GM21825 (cell line): Measurements from ENCODE around the gene HSPD1.

Experiments
- ATAC-seq: cut with Tn5 transposase; IDR thresholded peaks from one replicate; pipeline ENCODE4 v1.9.1; 2021; ENCODE audit warnings: mild to moderate bottlenecking, moderate library complexity; ENCODE audit not compliant: unreplicated experiment

The HSPD1 gene

DNA sequence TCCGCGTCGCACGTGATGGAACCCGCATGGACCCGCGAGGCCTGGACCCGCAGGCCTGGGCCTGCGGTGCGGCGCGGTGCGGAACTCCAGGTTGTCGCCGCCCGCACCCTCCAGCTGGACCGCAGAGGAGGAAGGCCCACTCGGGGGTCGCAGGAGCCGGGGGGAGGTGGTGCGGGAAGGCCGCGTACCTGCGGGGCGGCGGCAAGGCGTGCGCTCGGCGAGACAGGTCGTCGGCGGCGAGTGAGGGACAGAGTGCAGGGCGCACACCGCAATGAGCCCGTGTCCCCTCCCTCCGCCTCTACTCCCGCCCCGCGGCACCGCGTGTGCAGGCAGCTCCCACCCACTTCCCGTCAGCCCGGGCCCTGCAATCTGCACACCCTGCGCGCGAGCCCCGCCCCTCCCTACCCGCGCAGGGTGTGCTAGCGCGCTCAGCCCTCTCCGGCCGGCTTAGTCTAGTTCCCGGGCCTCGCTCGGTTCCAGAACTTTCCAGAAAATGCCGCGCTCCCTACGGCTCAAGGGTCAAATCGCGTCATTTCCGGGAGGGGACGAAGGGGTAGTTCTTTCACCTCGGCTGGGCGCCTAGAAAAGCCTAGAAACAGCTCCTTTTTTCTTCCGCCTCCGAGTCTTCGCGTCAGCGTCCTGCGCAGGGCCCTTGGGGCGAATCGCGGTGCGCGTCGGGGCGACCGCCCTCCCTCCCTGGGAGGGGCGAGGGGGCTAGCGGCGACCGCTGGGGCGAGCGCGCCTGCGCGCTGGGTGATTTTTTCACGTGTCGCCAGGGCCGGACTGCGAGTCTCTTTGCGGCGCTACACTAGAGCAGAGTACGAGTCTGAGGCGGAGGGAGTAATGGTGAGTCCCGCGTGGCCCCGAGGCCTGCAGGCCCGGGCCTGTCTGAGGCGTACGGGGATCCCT is at the start of gene HSPD1, which contains the start of gene HSPE1:
HSPD1 (minus strand) TSS at position 247 of the 909 bp plus-strand sequence. CDS start 992 bp downstream, outside the sequence.
HSPE1 (plus strand) TSS at position 786 of the 909 bp plus-strand sequence; CDS start at position 844, 58 bp downstream.
- ATAC-seq, result peak; percentile 84

DNA sequence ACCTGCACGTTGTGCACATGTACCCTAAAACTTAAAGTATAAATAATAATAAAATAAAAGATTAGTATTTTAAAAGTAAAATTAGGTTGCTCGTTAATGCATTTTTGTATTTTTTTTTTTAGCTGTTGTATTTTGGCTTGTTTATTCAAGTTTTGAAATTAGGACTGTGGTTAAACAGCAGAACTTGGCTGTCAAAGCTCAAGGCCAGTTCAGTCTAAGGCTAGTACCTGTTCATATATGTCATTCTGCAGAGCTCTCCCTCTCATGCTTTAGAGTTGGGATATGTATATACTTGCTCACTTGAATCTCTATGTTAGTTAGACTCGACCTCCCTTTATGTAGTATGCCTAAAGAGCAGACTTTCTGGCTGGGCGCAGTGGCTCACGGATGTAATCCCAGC is 48.9 kb upstream of the HSPD1 start:
- ATAC-seq, result no peak

DNA sequence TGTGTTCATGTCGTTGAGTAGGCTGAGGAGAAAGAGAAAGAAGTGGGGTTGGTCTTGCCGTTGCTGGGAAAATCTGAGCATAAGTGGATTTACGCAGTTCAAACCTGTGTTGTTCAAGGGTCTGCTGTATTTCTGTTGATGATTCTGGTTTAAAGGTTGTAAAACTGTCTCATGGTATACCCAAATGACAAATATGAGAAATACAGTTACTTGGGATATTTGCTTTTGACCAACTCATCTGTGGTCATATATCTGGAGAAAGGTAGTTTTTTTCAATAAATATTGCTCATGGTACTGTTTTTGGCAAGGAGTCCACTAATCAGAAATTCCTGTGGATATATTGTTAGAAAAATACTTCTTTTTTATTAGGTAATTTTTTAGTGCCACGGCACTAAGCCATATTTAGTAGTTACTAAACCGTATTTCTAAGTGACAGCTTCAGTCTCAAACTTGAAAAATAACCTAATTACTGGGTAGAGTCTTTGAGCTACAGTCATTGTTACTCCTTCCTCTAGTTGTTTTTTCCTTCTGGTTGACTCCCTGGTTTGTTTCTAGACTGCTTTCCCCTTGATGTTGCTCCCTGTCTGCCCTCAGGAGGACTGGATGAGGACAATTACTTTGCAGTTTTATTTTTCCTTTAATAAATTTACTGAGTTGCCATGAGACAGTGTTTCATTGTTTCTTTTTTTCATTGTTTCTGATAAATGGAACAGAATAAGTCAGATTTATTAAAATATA is 47.7 kb upstream of the HSPD1 start:
- no peak for ATAC-seq

DNA sequence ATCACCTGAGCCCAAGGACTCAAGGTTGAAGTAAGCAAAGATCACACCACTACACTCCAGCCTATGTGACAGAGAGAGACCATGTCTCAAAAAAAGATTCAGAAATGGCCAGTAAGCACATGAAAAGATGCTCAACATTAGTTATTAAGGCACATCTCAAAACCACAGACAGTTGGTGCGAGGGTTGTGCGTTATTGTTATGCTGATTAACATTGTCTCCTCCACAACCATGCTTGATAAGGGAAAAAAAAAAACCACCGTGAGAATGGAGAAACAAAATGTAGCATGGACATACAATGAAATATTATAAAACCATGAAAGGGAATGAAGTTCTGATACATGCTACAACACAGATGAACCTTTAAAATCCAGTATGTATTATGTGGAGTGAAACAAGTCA is 43.6 kb upstream of the HSPD1 start:
- no peak for ATAC-seq

DNA sequence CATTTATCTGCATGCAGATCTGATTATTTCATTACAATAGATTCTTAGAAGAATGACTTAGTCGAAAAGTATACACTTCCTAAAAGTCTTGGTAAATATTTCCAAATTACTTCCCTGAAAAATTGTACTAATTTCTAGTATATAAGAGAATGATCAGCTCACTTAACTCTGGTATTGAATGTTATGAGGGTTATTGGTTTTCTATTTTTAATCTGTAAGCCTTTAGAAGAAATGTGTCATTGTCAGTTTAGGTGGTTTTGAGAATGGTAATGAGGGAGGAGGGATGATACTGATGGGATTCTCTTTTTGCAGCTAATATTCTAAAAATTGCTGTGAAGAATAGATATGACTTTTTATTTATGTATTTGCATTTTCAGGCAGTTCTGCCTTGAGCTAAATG is 40.1 kb upstream of the HSPD1 start:
- no peak for ATAC-seq

DNA sequence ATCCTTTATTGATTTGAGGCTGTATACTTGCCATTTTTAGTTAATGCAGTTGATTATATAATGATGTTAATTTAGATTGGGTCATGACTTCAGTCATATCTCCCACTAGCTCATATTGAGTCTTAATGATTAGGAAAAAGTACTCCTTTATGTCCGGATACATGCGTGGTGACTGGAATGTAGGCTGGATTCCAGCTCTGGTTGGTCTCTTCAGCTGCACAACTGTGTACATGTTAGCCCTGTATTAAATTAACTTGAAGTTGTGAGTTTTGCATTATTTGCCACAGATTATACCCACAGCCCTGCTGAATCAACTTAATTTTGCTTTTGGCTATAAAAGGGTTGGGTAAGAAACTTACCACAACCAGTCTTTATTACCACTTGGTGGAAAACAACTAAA is 38.8 kb upstream of the HSPD1 start:
- no peak for ATAC-seq

DNA sequence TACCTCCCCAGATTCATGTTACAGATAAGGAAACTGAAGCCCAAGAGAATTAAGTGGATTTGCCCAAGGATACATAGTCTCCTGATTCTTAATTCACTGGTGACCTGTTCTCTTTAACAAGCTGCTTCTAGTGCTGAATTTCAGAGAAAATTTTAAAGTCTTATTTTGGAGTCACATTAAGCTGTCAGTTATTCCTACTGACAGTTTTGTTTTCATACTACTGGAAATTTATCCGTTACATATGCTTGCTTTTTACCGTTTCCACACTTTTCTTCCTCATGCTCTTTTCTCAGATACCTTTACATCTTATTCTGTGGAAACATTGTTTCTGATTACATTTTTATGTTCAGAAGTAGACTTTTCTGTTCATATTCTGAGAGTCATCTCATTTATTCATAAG is 17.5 kb upstream of the HSPD1 start:
- ATAC-seq, result no peak

DNA sequence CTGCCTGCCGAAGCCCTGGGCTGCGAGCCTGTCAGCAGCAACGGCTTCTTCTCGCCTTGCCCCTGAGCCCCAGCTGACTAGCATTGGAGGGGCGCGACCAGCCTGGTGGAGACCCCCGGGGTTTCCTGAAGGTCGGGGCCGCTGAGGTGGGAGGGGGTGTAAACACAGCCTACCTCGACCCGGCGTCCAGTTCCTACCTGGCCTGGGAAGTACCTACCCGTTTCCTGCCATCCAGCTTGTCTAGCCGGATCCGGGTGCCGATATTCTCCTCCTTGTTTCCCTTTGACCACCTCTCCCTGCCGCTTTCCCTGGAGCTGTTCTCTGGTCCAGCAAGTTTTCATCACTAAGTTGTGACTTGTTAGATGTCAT is 16.7 kb upstream of the HSPD1 start:
- ATAC-seq, result peak; percentile 10

DNA sequence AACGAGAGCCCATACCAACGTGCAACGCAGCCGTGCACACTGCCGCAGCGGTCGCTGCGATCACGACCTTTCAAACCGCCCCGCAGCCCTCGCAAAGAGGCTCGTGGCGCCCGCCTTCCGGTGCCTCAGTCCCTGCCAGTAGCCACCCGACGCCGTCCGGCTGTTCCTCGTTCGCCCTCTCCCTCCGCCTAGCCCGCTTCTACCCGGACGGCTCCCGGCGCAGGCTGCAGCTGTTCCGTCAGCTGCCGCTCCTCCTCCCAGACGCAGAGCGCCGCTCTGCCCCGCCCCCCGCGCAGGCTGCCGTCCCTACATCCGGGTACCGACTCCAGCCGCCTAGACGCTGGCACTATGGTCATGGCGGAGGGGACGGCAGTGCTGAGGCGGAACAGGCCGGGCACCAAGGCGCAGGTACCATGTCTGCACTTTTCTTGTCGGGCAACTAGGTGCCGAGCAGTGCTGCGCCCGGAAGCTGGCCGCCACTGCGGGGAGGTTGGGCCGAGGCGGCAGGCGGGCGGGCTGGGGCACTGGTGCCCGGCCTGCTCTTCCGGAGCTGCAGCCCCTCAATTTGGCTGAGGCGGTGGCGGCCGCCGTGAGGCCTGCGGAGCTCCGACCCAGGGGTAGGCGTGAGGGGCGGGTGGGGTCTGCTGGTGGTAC is 16.2 kb upstream of the HSPD1 start, which contains the start of gene MOB4:
MOB4 (plus strand) TSS at position 328 of the 654 bp plus-strand sequence; CDS start at position 349, 21 bp downstream.
- peak; percentile 96 for ATAC-seq

DNA sequence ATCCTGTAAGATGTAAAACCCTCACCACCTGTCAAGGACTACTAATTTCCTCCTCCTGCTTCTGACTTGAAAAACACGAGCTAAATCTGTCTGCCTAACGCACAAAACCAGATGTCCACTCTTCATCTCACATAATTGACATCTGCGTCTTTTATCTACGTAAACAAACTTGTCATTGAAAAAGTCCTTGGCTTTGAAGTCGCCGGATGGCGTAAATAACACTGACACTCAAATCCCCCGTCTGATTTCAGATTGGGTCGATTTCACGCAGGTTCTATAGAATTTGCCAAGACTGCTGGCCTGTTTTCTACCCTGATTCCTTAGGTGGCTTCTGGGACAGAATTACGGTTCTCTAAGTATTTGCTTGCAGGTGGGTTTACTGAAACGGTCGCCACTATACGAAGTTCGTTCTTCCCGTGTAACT is 15.7 kb upstream of the HSPD1 start:
- peak; percentile 5 for ATAC-seq

DNA sequence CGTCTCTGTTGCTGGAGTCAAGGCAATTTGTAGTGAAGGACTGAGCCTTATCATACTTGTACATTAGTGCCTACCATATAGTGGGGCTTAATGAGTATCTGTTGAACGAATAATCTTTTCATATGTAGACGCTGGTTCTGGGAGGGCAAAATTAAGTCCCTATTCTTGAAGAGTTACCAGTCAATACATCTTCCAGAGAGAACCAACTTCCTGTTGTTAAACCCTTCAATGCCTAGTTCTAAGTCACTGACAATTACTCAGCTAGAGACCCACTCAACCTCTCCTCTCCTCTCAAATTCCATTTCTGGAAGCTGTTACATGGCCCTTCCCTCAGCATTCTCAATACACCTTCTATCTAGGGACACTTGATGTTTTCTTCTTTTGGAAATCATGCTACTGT is 15.1 kb upstream of the HSPD1 start:
- ATAC-seq, result no peak

DNA sequence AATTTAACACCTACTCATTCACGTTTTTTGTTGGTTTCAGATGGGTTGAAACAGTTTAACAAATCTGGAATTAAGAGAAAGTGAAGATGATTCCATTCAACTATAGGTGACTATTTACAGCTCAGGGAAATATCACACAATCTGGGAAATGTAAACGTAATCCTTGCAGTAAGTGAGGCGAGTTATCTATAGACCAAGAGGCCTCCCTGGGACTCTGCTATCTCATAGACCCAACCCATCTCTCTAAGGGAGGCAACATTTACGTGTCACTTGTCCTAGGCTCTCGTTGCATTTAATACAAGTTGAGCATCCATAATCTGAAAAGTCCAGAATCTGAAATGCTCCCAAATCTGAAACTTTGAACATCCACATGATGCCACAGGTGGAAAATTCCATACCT is 14.3 kb upstream of the HSPD1 start:
- ATAC-seq, result no peak

DNA sequence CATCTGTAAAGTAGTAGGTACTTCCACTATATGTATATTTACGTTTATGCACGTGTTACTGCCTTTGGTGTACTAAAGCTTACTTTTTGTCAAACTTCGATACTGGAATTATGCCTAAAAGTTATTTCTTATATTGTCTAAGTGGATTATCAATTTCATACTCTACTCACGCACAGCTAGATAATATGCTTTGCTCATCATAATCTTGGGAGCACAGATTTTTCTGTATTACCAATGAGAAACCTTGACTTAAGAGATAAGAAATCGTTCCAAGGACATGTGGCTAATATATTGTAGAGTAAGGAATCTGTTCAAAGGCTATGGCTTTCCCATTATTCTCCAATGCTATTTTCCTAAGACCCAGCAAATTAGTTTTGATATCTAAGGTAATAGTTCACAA is 7.0 kb upstream of the HSPD1 start:
- no peak for ATAC-seq

DNA sequence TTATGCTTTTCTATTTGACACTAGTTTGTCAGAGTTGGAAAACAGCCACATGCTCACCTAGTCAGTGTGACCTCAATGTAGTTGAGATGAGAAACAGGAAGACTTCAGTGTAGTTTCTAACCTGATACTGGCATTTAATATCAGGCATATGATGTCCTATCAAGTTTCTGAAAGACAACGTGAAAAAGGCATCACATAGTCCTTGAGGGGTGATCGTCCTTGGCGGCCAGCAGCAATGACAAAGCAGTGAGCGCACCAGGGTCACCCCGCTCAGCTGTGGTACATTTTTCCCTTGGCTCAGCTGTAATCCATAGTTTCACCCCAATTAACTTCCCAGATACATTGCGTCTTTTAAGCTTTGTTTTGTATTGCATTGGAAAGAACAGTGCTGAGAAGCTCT is 4.9 kb upstream of the HSPD1 start:
- no peak for ATAC-seq

DNA sequence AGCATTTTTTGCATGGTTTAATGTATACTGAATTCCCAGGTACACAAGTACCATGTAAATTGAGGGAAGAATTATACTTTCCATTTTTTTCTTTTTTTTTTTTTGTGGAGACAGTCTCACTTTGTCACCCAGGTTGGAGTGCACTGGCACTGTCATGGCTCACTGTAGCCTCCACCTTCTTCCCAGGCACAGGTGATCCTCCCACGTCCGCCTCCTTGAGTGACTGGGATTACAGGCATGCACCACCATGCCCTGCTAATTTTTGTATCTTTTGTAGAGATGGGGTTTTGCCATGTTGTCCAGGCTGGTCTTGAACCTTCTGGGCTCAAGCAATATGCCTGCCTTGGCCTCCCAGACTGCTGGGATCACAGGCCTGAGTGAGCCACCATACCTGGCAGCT is 4.4 kb upstream of the HSPD1 start:
- ATAC-seq, result no peak

DNA sequence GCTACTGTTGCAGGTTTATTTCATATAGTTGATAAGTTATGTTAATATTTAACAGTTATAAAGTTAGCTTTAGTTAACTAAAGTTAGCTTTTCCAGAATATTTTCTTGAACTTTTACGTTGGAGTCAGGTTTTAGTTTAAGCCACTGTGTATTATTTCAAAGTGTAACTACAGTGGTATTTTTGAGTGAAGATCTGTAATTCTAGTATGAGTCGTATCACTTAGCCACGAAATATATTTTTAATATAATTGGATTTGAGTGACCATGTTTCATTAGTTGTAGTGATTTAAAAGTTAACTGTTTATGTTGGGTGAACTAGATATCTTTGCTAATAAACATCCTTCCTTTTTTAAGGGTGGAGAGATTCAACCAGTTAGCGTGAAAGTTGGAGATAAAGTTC is 3.0 kb upstream of the HSPD1 start:
- no peak for ATAC-seq

DNA sequence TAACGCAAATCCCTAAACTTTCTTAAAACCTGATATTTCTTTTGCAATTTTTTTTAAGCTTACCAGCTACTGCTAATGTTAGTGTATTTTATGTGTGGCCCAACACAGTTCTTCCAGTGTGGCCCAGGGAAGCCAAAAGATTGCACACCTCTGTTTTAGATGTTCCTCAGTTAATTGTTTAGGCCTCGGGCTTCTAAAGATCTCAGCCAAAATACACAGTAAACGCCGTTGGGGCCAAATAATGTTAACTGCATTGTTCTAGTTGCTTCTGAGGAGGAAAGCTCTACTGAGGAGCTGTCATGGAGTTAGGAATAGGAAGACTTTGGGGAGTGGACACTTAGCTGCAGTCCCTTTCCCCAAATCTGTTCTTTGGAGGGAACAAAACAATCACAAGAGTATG is 2.6 kb upstream of the HSPD1 start:
- ATAC-seq, result no peak

DNA sequence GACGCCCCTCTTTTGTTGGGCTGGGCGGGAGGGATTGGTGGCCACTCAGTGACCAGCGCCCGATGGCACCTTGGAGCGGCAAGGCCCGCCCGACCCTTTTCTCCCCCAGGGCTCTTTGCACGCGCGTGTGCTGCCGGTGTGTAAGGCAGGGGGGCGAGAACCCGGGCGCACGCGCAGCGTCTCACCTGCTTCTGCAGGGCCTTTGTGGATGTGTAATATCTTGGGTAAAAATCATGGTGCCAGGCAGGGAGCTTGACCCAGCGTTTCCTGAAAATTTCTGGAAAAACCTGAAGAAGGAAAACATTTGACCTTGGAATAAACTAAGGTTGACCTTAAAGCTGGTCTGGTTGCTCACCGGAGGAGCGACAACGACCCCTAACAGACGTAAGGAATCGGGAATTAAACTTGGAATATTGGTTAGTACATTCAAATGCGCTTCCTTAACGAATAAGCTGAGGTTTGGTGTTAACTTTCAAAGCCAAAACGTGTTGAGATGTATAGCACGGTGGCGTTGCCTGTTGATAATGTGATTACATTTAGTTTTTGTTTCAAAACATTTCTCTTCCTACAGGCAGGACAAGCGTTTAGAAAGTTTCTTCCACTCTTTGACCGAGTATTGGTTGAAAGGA is 977 bp upstream of the HSPD1 start:
- ATAC-seq, result peak; percentile 4

DNA sequence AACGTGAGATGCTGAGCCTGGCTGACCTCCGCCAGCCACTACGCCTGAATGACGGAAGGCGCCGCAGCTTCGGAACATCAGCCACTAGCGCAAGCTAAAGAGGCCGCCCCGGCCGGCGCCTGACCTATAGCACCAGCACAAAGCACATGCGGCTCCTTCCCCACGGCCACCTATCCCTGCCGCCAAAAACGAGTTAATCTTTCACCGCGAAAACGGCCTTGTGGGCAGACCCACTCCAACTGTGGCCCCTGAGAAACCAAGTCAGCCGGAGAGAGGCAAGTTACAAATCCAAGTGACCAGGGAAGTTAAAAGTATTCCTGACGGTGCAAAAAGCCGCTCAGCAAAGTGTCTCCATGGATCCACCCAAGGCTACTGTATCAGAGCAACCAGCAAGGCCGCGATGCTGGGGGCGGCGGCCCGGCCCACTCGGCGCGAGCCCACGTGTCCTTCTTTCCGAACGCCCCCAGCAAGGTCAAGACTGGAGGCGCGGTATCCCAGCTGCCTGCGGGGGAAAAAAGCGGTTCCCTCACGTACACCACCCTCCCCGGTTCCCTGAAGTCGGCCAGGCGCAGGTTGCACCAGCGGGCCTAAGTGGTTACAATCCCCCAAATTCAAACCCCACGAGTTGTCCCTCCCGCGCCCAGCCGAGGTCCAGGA is 575 bp downstream of the HSPD1 start:
- ATAC-seq, result peak; percentile 25

DNA sequence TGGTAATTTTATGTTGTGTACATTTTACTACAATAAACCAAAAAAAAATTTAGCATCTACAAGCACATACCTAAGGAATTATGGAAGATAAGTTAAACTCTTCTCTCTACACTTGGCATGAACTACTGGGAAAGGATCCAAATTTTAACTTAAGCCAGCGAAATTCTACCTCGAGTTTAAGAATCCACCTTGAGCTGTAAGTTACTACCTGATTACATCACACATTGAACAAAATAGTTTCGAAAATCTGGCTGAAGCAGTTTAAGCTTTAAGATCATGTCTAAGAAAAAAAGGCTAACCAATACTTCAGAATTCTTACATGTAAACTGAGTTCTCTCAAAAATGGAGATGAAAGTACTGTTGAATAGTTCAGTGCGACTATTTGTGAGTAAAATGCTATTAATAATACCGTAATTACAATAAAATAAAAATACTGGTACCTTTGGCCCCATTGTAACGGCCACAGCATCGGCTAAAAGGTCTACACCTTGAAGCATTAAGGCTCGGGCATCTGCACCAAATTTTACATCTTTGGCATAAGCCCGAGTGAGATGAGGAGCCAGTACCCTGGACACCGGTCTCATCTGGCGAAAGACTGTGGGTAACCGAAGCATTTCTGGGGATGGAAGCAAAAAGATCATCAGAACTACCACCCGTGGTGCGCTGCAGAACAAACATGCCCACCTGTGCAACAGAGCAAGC is 1.3 kb downstream of the HSPD1 start:
- no peak for ATAC-seq
